AG10803 (cell line): ENCODE data around the gene TMEM107.

Experiments used
- DNase-seq: peaks from one replicate; pipeline ENCODE4 v3.0.0; 2010; ENCODE audit warnings: low read depth
- H3K4me3 ChIP-seq: 2 replicates; pipeline ENCODE4 v1.5.1; 2011; ENCODE audit warnings: mild to moderate bottlenecking, low read length, control low read depth
- CTCF ChIP-seq: conservative IDR thresholded peaks from 2 replicates; pipeline ENCODE4 v1.5.1; 2011; ENCODE audit warnings: mild to moderate bottlenecking, low read length, control low read depth, inconsistent platforms

The TMEM107 gene

DNA sequence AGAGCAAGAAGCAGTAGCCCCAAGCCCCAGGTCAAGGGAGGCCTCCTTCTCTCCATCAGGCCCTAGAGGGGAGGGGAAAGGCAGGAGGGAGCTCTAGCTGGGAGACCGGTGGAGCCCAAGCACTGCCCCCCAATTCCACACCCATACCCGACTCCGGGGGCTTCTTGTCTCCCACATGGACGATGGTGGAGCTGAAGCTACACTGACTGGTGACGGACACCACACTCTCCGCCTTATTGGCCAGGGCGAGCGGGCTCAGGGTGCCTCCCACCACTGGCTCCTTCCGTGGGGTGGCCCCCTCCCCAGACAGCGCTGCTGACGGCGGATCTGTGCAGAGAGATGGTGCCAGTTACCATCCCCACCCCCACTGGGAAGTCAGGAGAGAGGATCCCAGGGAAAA, 30.4 kb downstream of the TMEM107 start:
- no peak overlapping the region for H3K4me3 ChIP-seq
- no peak for DNase-seq
- TF ChIP-seq CTCF = no peak

- TF ChIP-seq CTCF = no peak
- no peak for DNase-seq
- H3K4me3 ChIP-seq = no peak overlapping the region
Measured at GRCh38 chr17:8144401-8145231, 31.6 kb downstream of the TMEM107 start.

- no peak overlapping the region for H3K4me3 ChIP-seq
- no peak for DNase-seq
- no peak for TF ChIP-seq CTCF
Measured at GRCh38 chr17:8143581-8144400, 32.4 kb downstream of the TMEM107 start.

GRCh38 chr17:8142887-8143580, 33.1 kb downstream of the TMEM107 start:
- DNase-seq = no peak
- TF ChIP-seq CTCF = no peak
- no peak overlapping the region for H3K4me3 ChIP-seq

- H3K4me3 ChIP-seq = no peak overlapping the region
- DNase-seq = no peak
- TF ChIP-seq CTCF = no peak
Measured at GRCh38 chr17:8142158-8142886, 33.9 kb downstream of the TMEM107 start.

DNA sequence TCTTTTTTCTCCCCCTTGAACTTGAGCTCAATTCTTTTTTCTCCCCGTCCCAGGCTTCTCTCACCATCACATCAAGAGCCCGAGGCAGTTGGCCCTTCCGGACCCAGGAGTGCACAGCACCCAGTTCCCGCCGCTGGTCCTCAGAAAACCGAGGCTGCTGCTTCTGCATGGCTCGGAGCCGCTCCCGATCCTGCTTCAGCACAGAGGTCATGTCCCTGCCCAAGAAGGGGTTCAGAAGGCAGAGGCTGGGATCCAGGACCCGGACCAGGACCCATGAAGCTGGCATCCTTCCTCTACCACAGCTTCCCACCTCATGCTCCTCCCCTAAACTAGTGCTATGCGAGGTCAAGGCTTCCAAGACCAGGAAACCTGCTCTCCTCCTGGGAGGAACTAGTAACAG, 34.4 kb downstream of the TMEM107 start:
- DNase-seq = no peak
- H3K4me3 ChIP-seq = no peak overlapping the region
- no peak for TF ChIP-seq CTCF
